CD8-positive, alpha-beta memory T cell (primary cell): ENCODE data around the gene WNT1. TPM values are rescaled to one million over a fixed set of nuclear protein-coding genes. Genes with fewer than 3 reads are reported as not detected.

ENCODE experiments used
- CTCF ChIA-PET: fragments of 350-600 bp; sonication (Branson Sonifier 250); formaldehyde crosslinking; loops from one replicate; lab custom pipeline; 2021; ENCODE audit warnings: antibody characterized with exemption; lab: Charles Lee
- POLR2A ChIA-PET: fragments of 350-600 bp; sonication (Branson Sonifier 250); formaldehyde crosslinking; loops from one replicate; lab custom pipeline; 2021; ENCODE audit warnings: antibody characterized with exemption; lab: Charles Lee
- DNase-seq, 5 donors: peaks; one replicate each; pipeline versions ENCODE4 v3.0.0 to v3.0.0-alpha.2; 2020 to 2022; ENCODE audit warnings: mixed read lengths in 1 of 5
- H3K27ac ChIP-seq: one replicate; pipeline ENCODE4 v1.7.0; 2013; ENCODE audit warnings: low read depth, mild to moderate bottlenecking, low read length, moderate library complexity
- H3K27me3 ChIP-seq: 2 replicates; pipeline ENCODE4 v1.7.0; 2013; ENCODE audit warnings: low read length, mild to moderate bottlenecking; ENCODE audit not compliant: insufficient read depth, poor library complexity, severe bottlenecking
- H3K36me3 ChIP-seq: 2 replicates; pipeline ENCODE4 v1.7.0; 2013; ENCODE audit warnings: mild to moderate bottlenecking, low read length, moderate library complexity; ENCODE audit not compliant: insufficient read depth
- H3K4me1 ChIP-seq: 2 replicates; pipeline ENCODE4 v1.7.0; 2013; ENCODE audit warnings: mild to moderate bottlenecking, low read length, moderate library complexity; ENCODE audit not compliant: insufficient read depth
- H3K4me3 ChIP-seq: 2 replicates; pipeline ENCODE4 v1.7.0; 2013; ENCODE audit warnings: mild to moderate bottlenecking, low read length
- H3K9me3 ChIP-seq: 2 replicates; pipeline ENCODE4 v1.7.0; 2013; ENCODE audit warnings: mild to moderate bottlenecking, low read length
- H3K27ac Mint-ChIP-seq, 8 donors: one replicate each; pipeline ENCODE4 v1.8.0; 2020 to 2021; ENCODE audit warnings: mixed read lengths in 8 of 8, mild to moderate bottlenecking in 6 of 8, inconsistent platforms in 3 of 8, moderate library complexity in 3 of 8
- H3K27me3 Mint-ChIP-seq, 2 donors: one replicate each; pipeline ENCODE4 v1.8.0; 2020 to 2021; ENCODE audit warnings: mixed read lengths in 2 of 2, mild to moderate bottlenecking in 1 of 2, moderate library complexity in 1 of 2
- H3K36me3 Mint-ChIP-seq, 3 donors: one replicate each; pipeline ENCODE4 v1.8.0; 2020 to 2021; ENCODE audit warnings: mixed read lengths in 3 of 3, inconsistent platforms in 1 of 3, mild to moderate bottlenecking in 1 of 3
- H3K4me1 Mint-ChIP-seq, 3 donors: one replicate each; pipeline ENCODE4 v1.8.0; 2020 to 2021; ENCODE audit warnings: mixed read lengths in 3 of 3, inconsistent platforms in 1 of 3, mild to moderate bottlenecking in 1 of 3
- H3K4me3 Mint-ChIP-seq, 7 donors: one replicate each; pipeline ENCODE4 v1.8.0; 2020 to 2021; ENCODE audit warnings: mixed read lengths in 7 of 7, mild to moderate bottlenecking in 6 of 7, moderate library complexity in 4 of 7, inconsistent platforms in 2 of 7
- H3K9me3 Mint-ChIP-seq, 5 donors: one replicate each; pipeline ENCODE4 v1.8.0; 2020 to 2022; ENCODE audit warnings: mixed read lengths in 5 of 5, mild to moderate bottlenecking in 3 of 5, moderate library complexity in 2 of 5, inconsistent platforms in 1 of 5
- polyA plus RNA-seq: library from polyadenylated mRNA; unstranded; fragments of 300-500 nt; fragmentation: Illumina TruSeq; gene quantifications from one replicate; pipeline ENCODE4 v1.2.3, GENCODE V29; 2021
- total RNA-seq, 2 experiments: library from RNA; stranded (reverse); gene quantifications; one replicate each; pipeline ENCODE4 v1.2.3, GENCODE V29; 2021

Gene WNT1
- total and polyA plus RNA-seq, 3 experiments from 2014 or later = 2.3 TPM; not detected in 2

GRCh38 chr12:48937170-48937569, 41.0 kb upstream of the WNT1 start:
- Mint-ChIP-seq H3K27me3 (no peaks in the 10 kb centered on the region), H3K27ac (peak overlapping the region; percentile 4 to 98 (median 94)), H3K9me3 (no peaks in the 10 kb centered on the region), H3K4me3 (peak overlapping the region in 1 of 7 donors; percentile 12), H3K4me1 (peaks cover 36 to 49% (median 42%) of the 10 kb centered on the region in 3 donors), H3K36me3 (peaks cover 0 to 70% (median 9%) of the 10 kb centered on the region in 3 donors)
- Histone ChIP-seq H3K9me3 (no peaks in the 10 kb centered on the region), H3K27me3 (no peaks in the 10 kb centered on the region), H3K4me3 (no peak overlapping the region), H3K27ac (no peak overlapping the region), H3K4me1 (peaks cover 33% of the 10 kb centered on the region), H3K36me3 (no peaks in the 10 kb centered on the region)
- DNase-seq = no peak
- ChIA-PET POLR2A (interaction anchor here (0.6 to 2.1 kb wide), 4 partner anchors 12 to 94 kb away, joined by 3 to 11 read pairs (median 3); partner anchors contain the start of genes DDX23 and FKBP11), CTCF (interaction anchor here (0.6 to 8.1 kb wide), 9 partner anchors 14 to 1094 kb away, joined by 3 to 129 read pairs (median 7); partner anchors contain the start of genes ARF3, DDX23, FKBP11 and WNT1)

- Histone ChIP-seq H3K27me3 (no peaks in the 10 kb centered on the region), H3K4me3 (no peak overlapping the region), H3K4me1 (peaks cover 18% of the 10 kb centered on the region), H3K27ac (no peak overlapping the region), H3K9me3 (no peaks in the 10 kb centered on the region), H3K36me3 (no peaks in the 10 kb centered on the region)
- Mint-ChIP-seq H3K4me3 (no peak overlapping the region), H3K9me3 (no peaks in the 10 kb centered on the region), H3K36me3 (peaks cover 0 to 67% (median 10%) of the 10 kb centered on the region in 3 donors), H3K4me1 (peaks cover 23 to 39% (median 29%) of the 10 kb centered on the region in 3 donors), H3K27me3 (no peaks in the 10 kb centered on the region), H3K27ac (peak overlapping the region in 3 of 8 donors; percentile 33 to 58 (median 53))
- CTCF ChIA-PET = interaction anchor here (1.4 to 8.1 kb wide), 5 partner anchors 15 to 87 kb away, joined by 4 to 129 read pairs (median 52); partner anchors contain the start of genes DDX23 and FKBP11
- POLR2A ChIA-PET = no interaction called here
- no peak for DNase-seq
These were observed 39.3 kb upstream of the WNT1 start for GRCh38 chr12:48938805-48939204.

DNA sequence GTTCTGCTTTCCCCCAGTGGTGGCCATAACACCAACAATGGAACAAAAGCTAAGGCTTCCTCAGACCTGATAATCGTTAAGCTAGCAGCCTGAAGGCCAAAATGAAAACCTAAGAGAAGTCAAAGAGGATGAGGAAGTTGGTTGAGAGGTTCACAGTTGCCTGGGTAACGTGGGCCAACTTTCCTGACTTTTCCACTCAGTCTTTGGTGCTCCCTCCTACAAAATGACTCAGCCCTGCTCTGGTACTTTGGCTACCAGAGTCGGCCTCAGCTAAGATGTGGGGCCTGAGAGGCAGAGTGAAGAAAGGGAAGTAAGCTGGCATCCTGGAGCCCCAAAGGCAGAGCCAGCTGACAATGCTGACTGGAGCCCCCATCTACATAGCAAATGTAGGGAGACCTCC, 37.9 kb upstream of the WNT1 start:
- Mint-ChIP-seq H3K4me1 (peaks cover 15 to 35% (median 25%) of the 10 kb centered on the region in 3 donors), H3K27me3 (no peaks in the 10 kb centered on the region), H3K27ac (peak overlapping the region in 4 of 8 donors; percentile 25 to 86 (median 42)), H3K36me3 (peaks cover 0 to 66% (median 9%) of the 10 kb centered on the region in 3 donors), H3K9me3 (no peaks in the 10 kb centered on the region), H3K4me3 (no peak overlapping the region)
- H3K36me3 ChIP-seq = no peaks in the 10 kb centered on the region
- H3K4me3 ChIP-seq = no peak overlapping the region
- H3K27me3 ChIP-seq = no peaks in the 10 kb centered on the region
- H3K9me3 ChIP-seq = no peaks in the 10 kb centered on the region
- no peak for DNase-seq
- H3K27ac ChIP-seq = no peak overlapping the region
- POLR2A ChIA-PET = no interaction called here
- peaks cover 4% of the 10 kb centered on the region for H3K4me1 ChIP-seq
- CTCF ChIA-PET = interaction anchor here (1.0 to 8.1 kb wide), 4 partner anchors 9 to 88 kb away, joined by 3 to 129 read pairs (median 28); partner anchors contain the start of genes DDX23 and FKBP11

DNA sequence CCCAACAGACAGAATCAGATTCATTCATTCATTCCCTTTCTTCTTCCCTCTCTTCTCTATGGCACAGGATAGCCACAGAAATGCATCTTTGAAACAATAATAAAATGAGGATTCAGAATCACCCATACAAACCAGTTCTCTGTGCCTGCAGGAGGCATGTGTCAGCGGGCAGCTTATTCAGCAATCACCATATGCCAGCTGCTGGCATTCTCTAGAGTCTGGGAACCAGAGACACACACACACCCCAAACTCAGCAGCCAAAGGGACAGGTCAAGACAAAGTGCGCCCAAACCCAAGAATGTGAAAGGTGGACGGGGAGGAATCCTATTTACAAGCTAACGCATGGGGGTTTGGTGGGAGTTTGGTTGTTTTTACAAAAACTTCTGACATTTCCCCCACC, 34.9 kb upstream of the WNT1 start:
- Histone ChIP-seq H3K4me1 (no peaks in the 10 kb centered on the region), H3K27me3 (no peaks in the 10 kb centered on the region), H3K9me3 (no peaks in the 10 kb centered on the region), H3K36me3 (no peaks in the 10 kb centered on the region), H3K27ac (no peak overlapping the region), H3K4me3 (no peak overlapping the region)
- Mint-ChIP-seq H3K4me1 (peaks cover 12 to 31% (median 18%) of the 10 kb centered on the region in 3 donors), H3K4me3 (no peak overlapping the region), H3K27me3 (no peaks in the 10 kb centered on the region), H3K36me3 (peaks cover 0 to 58% (median 9%) of the 10 kb centered on the region in 3 donors), H3K27ac (peak overlapping the region in 3 of 8 donors; percentile 1 to 43 (median 37)), H3K9me3 (no peaks in the 10 kb centered on the region)
- CTCF ChIA-PET = interaction anchor here (0.6 to 2.0 kb wide), 5 partner anchors 9 to 90 kb away, joined by 3 to 6 read pairs (median 3); no protein-coding TSS in a partner anchor
- POLR2A ChIA-PET = no interaction called here
- DNase-seq = no peak

GRCh38 chr12:48946205-48946604, 31.9 kb upstream of the WNT1 start:
- POLR2A ChIA-PET = no interaction called here
- no peaks in the 10 kb centered on the region for H3K9me3 ChIP-seq
- H3K27me3 ChIP-seq = no peaks in the 10 kb centered on the region
- H3K27ac Mint-ChIP-seq = peak overlapping the region in 3 of 8 donors; percentile 11 to 74 (median 37)
- no peaks in the 10 kb centered on the region for H3K9me3 Mint-ChIP-seq
- no peak overlapping the region for H3K4me3 ChIP-seq
- no peaks in the 10 kb centered on the region for H3K4me1 ChIP-seq
- no peak for DNase-seq
- no peaks in the 10 kb centered on the region for H3K36me3 ChIP-seq
- CTCF ChIA-PET = interaction anchor here (0.9 to 1.2 kb wide), 3 partner anchors 28 to 51 kb away, joined by 3 to 4 read pairs (median 3); no protein-coding TSS in a partner anchor
- H3K27ac ChIP-seq = no peak overlapping the region
- no peaks in the 10 kb centered on the region for H3K27me3 Mint-ChIP-seq
- peaks cover 19 to 40% (median 28%) of the 10 kb centered on the region in 3 donors for H3K4me1 Mint-ChIP-seq
- peaks cover 0 to 41% (median 9%) of the 10 kb centered on the region in 3 donors for H3K36me3 Mint-ChIP-seq
- H3K4me3 Mint-ChIP-seq = no peak overlapping the region

- Histone ChIP-seq H3K27me3 (no peaks in the 10 kb centered on the region), H3K4me1 (no peaks in the 10 kb centered on the region), H3K27ac (no peak overlapping the region), H3K36me3 (no peaks in the 10 kb centered on the region), H3K9me3 (no peaks in the 10 kb centered on the region), H3K4me3 (no peak overlapping the region)
- H3K9me3 Mint-ChIP-seq = no peaks in the 10 kb centered on the region
- H3K27ac Mint-ChIP-seq = peak overlapping the region in 6 of 8 donors; percentile 35 to 77 (median 47)
- no peak for DNase-seq
- peaks cover 0 to 37% (median 9%) of the 10 kb centered on the region in 3 donors for H3K36me3 Mint-ChIP-seq
- ChIA-PET POLR2A (interaction anchor here (0.7 kb wide), 1 partner anchor 10 kb away, joined by 3 read pairs; the partner anchor contains the start of gene ARF3), CTCF (interaction anchor here (0.7 to 1.4 kb wide), 4 partner anchors 11 to 97 kb away, joined by 3 to 4 read pairs (median 3); no protein-coding TSS in a partner anchor)
- no peaks in the 10 kb centered on the region for H3K27me3 Mint-ChIP-seq
- no peak overlapping the region for H3K4me3 Mint-ChIP-seq
- peaks cover 19 to 43% (median 30%) of the 10 kb centered on the region in 3 donors for H3K4me1 Mint-ChIP-seq
These were observed 31.2 kb upstream of the WNT1 start for GRCh38 chr12:48946943-48947342.

DNA sequence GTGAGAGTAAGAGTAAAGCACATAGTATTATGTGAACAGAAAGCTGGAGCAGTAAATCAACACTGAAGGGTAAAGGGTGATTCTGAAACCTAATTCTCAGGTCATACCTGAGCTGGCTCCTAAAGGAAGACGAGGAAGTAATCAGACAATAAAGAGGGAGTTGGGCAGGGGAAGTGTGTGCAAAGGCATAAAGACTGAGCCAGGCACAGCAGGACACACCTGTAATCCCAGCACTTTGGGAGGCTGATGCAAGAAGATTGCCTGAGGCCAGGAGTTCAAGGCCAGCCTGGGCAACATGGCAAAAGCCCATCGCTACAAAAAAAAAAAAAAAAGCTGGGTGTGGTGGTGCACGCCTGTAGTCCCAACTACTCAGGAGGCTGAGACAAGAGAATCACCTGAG, 30.4 kb upstream of the WNT1 start:
- POLR2A ChIA-PET = interaction anchor here (0.6 kb wide), 1 partner anchor 109 kb away, joined by 5 read pairs; no protein-coding TSS in a partner anchor
- H3K27me3 Mint-ChIP-seq = no peaks in the 10 kb centered on the region
- peak overlapping the region in 4 of 8 donors; percentile 45 to 78 (median 57) for H3K27ac Mint-ChIP-seq
- Histone ChIP-seq H3K4me3 (no peak overlapping the region), H3K36me3 (peaks cover 5% of the 10 kb centered on the region), H3K27me3 (no peaks in the 10 kb centered on the region), H3K27ac (no peak overlapping the region), H3K9me3 (no peaks in the 10 kb centered on the region), H3K4me1 (no peaks in the 10 kb centered on the region)
- H3K9me3 Mint-ChIP-seq = no peaks in the 10 kb centered on the region
- CTCF ChIA-PET = interaction anchor here (1.0 to 1.4 kb wide), 3 partner anchors 12 to 96 kb away, joined by 3 read pairs; partner anchors contain the start of gene WNT1
- H3K4me1 Mint-ChIP-seq = peaks cover 22 to 50% (median 38%) of the 10 kb centered on the region in 3 donors
- peak overlapping the region in 1 of 7 donors; percentile 26 for H3K4me3 Mint-ChIP-seq
- no peak for DNase-seq
- peaks cover 0 to 37% (median 9%) of the 10 kb centered on the region in 3 donors for H3K36me3 Mint-ChIP-seq

DNA sequence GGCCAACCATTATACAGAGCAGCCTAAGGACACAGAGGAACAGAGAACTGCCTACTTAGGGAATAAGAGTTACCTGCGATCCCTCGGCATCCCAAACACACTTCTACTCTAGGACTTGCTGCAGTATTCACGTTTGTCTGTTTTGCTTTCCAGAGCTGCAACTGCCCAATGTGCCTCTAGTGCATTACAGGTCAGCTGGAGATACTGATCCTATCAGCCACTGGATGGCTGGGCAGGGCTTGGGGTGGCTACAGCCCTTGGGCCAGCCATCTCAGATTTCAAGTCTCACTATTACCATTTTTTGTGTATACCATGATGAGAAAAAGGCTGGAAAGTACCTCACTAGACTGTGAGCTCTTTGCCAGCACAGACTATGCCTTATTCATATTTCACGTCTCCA, 25.4 kb upstream of the WNT1 start:
- Mint-ChIP-seq H3K36me3 (peaks cover 0 to 37% (median 4%) of the 10 kb centered on the region in 3 donors), H3K27ac (peak overlapping the region in 1 of 8 donors; percentile 9), H3K4me1 (peaks cover 41 to 67% (median 59%) of the 10 kb centered on the region in 3 donors), H3K9me3 (no peaks in the 10 kb centered on the region), H3K4me3 (peak overlapping the region in 1 of 7 donors; percentile 37), H3K27me3 (no peaks in the 10 kb centered on the region)
- ChIA-PET POLR2A (no interaction called here), CTCF (interaction anchor here (1.8 to 2.2 kb wide), 3 partner anchors 25 to 44 kb away, joined by 6 to 10 read pairs (median 8); partner anchors contain the start of genes FKBP11 and WNT1)
- Histone ChIP-seq H3K36me3 (peaks cover 8% of the 10 kb centered on the region), H3K4me3 (no peak overlapping the region), H3K27me3 (no peaks in the 10 kb centered on the region), H3K9me3 (no peaks in the 10 kb centered on the region), H3K4me1 (peaks cover 29% of the 10 kb centered on the region), H3K27ac (no peak overlapping the region)
- no peak for DNase-seq
